ENCODE data around the gene MERTK.
"Not testable (repeated sequence)": the region's sequence is repeated elsewhere in the genome, so short reads cannot be mapped to it uniquely, and the experiment has no call there.

The MERTK gene

GRCh38 chr2:111897924-111898702, at the start of gene MERTK:
TSS of gene MERTK (plus strand) at chr2:111898607. CDS start at chr2:111898736, 129 bp downstream.
- no peak for DNase-seq

GRCh38 chr2:111850646-111851045, 47.8 kb upstream of the MERTK start:
- not testable (repeated sequence) for DNase-seq

- not testable (repeated sequence) for DNase-seq
Measured at GRCh38 chr2:111852544-111852943, 45.9 kb upstream of the MERTK start.

- not testable (repeated sequence) for DNase-seq
Measured at GRCh38 chr2:111860005-111860404, 38.4 kb upstream of the MERTK start.

- DNase-seq: not testable (repeated sequence)
Measured at GRCh38 chr2:111865124-111865523, 33.3 kb upstream of the MERTK start.

GRCh38 chr2:111872806-111873205, 25.6 kb upstream of the MERTK start:
- not testable (repeated sequence) for DNase-seq

- peak in 1 of 2 experiments; percentile 36 for DNase-seq
Measured at GRCh38 chr2:111883661-111884591, 14.5 kb upstream of the MERTK start, which contains the start of gene ANAPC1. TSS of gene ANAPC1 (minus strand) at chr2:111884193. CDS start at chr2:111880825, 3,368 bp downstream.

GRCh38 chr2:111884592-111884964, 13.8 kb upstream of the MERTK start:
- DNase-seq: no peak

- DNase-seq: no peak
Measured at GRCh38 chr2:111896024-111896423, 2.4 kb upstream of the MERTK start.

GRCh38 chr2:111896576-111896975, 1.8 kb upstream of the MERTK start:
- DNase-seq: no peak

- no peak for DNase-seq
Measured at GRCh38 chr2:111897630-111897923, 830 bp upstream of the MERTK start.

- no peak for DNase-seq
Measured at GRCh38 chr2:111898703-111899514, 502 bp downstream of the MERTK start.

- DNase-seq: no peak
Measured at GRCh38 chr2:111900859-111901258, 2.5 kb downstream of the MERTK start.

- no peak for DNase-seq
Measured at GRCh38 chr2:111903516-111903915, 5.1 kb downstream of the MERTK start.

GRCh38 chr2:111903930-111904439, 5.6 kb downstream of the MERTK start:
- no peak for DNase-seq

GRCh38 chr2:111904726-111905474, 6.5 kb downstream of the MERTK start:
- DNase-seq: no peak

- not testable (repeated sequence) for DNase-seq
Measured at GRCh38 chr2:111905475-111905869, 7.1 kb downstream of the MERTK start.

- DNase-seq: no peak
Measured at GRCh38 chr2:111905990-111906735, 7.8 kb downstream of the MERTK start.

- no peak for DNase-seq
Measured at GRCh38 chr2:111908578-111908977, 10.2 kb downstream of the MERTK start.

- DNase-seq: no peak
Measured at GRCh38 chr2:111909079-111909478, 10.7 kb downstream of the MERTK start.

- DNase-seq: not testable (repeated sequence)
Measured at GRCh38 chr2:111909997-111910396, 11.6 kb downstream of the MERTK start.
